HG03064 (cell line): ENCODE data around the gene ASTN2.

Experiments used
- ATAC-seq: cut with Tn5 transposase; IDR thresholded peaks from one replicate; pipeline ENCODE4 v1.9.1; 2021; ENCODE audit warnings: low read depth; ENCODE audit not compliant: unreplicated experiment

The ASTN2 gene

DNA sequence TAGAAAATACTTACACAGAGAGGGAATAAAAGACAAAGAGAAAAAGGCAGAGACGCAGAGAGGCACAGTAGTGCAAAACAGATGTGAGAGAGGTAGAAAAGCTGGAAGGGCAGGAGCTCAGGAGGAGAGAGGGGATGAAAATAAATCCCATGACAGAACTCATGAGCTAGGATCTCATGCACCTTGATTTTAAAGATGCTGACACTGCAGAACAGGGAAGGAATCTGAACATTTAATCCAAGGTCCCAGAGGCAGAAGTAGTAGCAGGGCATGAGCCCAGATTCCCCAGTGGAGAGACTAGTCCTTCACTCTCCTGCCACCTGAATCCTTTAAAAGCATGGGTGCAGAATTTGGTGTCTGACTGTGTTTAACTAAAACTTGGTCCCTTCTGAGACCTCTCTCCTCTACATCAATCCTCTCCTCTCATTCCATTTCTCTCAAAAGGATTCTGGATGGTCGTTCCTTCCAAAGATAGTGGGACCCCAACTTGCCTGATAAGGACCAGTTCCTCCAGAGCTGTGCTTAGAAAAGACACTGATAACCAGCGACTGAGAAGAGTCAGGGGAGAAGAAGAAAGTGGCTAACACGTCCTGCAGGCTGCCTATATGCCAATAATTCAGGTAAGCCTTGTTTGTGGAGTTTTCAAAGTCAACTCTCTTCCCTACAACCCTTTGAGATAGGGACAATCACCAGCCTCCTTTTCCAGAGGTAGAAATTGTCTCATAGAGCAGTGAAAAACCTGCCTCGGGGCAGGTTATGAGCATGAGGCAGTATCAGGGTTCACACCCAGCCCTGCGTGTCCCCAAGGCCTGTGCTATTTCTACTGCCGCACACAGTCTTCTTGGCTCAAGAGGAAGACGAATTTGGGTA lies 931.0 kb downstream of the ASTN2 start:
- ATAC-seq, result no peak

DNA sequence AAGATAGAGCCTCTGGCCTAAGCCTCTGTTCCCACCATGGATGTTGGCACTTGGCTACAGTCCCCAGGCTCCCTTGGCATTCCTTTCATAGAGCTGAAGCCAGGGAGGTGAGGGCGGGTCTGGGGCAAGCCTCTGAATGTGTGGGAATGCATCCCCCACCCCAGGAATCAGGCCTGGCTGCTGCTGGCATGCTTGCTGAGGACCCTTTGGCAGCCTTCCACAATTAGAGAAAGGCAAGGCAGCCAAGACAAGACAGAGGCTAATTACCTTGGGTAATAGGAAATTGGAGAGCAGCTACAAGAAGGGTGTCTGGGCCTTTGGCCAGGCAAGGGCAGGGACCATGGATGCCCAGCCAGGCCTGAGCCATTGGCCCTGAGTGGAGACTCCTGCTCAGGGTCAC lies 932.1 kb downstream of the ASTN2 start:
- no peak for ATAC-seq

DNA sequence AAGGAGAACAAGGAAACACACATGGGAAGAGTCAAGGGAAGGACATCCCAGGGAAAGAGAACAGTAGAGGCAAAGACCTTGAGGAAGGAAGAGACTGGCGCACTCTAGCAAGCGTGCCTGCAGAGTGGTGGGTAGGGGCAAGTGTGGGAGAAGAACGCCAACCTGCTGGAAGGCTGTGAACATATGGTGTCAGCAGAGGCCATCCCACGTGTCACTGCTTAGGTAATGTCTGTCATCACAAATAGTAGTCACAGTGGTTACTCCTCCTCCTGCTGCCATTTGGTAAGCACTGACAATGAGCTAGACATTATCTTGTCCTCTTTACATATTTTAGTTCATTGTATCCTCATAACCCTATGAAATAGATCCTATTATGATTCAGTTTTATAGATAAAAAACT lies 934.2 kb downstream of the ASTN2 start:
- no peak for ATAC-seq

DNA sequence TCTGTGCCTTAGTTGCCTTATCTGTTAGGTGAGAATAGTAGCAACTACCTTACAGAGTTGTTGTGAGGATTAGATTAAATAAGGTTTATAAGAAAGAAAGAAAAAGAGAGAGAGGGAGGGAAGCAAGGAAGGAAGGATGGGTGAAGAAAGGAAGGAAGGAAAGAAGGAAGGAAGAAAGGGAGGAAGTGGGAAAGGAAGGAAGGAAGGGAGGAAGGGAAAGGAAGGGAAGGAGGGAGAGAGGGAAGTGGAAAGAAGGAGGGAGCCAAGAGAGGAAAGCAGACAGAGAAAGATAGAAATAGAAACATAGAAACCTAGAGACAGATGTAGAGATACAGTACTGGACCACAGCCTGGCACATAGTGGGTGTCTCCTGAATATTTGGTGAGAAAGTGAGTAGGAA lies 934.9 kb downstream of the ASTN2 start:
- ATAC-seq, result no peak

DNA sequence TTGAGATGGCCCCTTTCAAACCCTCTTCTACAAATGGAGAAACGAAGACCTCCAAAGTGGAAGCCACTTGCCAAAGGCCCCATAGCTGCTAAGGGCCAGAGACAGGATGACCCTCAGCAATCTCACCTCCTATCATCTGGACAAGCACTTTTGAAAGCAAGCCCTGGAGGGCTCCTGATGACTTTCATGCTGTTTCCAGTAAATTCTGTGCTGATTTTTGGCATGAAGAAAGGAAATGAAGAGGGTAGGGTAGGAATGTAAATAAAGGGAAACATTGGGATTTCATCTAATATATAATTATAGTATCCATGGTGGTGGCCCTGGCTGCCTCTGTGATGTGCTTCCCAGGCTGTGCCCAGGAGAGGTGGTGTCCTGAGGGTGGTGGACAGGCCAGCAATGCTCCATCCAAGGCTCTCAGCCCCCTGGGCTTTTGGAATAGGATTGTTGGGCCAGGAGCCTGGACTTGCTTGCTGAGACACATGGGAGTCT lies 935.8 kb downstream of the ASTN2 start:
- no peak for ATAC-seq

DNA sequence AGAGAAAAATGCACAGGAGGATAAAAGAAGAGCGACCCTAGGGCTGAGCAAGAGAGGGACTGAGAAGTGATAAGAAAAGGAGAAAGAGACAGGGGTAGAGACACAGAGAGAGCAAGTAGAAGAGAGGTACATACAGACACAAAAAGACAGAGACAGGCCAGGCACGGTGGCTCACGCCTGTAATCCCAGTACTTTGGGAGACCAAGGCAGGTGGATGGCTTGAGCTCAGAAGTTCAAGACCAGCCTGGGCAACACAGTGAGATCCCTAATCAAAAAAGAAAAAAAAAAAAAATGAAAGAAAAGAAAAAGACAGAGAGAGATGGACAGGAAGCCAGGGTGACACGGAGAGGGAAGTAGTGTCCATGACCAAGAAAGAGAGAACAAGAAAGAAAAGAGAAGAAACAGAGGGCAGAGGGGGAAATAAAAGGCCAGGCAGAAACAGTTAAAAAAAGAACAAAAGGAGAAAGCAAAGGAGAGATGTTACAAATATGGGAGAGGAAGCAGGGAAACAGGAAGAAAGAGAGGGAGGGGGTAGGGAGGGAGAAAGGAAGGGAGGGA lies 937.2 kb downstream of the ASTN2 start:
- ATAC-seq, result no peak

DNA sequence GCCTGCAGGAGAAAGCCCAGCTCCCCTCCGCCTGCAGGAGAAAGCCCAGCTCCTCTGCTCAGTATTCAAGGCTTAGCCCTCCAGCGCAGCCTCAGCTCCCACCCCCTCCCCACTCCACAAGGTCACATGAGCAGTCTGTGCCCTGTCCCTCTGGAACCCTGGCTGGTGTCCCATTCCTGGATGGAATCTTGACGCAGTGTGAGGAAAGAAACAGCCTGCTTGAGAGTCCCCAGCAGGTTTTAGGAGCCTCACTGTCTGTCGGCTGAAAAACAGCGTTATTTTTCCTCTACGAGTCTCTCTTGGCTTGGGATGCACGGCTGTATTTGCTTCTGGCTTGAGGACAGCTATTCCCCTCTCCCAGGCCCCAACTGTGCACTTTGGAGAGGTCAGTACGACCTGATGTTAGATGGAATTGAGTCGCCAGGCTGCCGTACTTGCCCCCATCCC lies 937.9 kb downstream of the ASTN2 start:
- ATAC-seq, result no peak

DNA sequence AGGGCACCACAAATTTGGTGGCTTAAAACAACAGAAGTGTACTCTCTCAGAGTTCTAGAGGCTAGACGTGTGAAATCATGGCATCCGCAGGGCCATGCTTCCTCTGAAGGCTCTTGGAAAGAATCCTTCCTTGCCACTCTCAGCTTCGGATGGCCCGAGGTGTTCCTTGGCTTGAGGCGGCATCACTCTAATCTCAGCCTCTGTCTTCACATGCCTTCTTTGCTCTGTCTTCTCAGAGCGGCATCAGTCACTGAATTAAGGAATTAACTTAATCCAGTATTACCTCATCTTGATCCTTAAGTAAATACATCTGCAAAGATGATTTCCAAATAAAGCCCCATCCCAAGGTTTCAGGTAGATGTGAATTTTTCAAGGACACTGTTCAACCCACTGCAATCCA lies 938.9 kb downstream of the ASTN2 start:
- no peak for ATAC-seq

DNA sequence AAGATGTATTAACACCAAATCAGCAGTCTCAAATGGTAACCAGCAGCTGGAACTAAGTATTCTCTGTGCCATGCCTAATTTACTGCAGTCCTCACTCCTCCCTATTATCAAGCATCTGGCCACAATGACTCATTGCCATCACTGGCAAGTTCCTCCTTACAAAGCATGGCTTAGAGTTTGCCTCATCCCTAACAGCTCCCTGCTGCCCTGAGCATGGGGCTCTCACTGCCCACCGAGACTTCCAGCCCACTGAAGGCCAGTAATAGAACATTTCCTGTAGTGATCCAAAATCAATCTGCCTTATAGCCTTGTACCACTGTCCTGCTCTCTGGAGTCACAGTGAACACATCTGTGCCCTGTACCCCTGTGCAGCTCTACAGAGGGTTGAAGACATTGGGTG lies 939.7 kb downstream of the ASTN2 start:
- no peak for ATAC-seq

DNA sequence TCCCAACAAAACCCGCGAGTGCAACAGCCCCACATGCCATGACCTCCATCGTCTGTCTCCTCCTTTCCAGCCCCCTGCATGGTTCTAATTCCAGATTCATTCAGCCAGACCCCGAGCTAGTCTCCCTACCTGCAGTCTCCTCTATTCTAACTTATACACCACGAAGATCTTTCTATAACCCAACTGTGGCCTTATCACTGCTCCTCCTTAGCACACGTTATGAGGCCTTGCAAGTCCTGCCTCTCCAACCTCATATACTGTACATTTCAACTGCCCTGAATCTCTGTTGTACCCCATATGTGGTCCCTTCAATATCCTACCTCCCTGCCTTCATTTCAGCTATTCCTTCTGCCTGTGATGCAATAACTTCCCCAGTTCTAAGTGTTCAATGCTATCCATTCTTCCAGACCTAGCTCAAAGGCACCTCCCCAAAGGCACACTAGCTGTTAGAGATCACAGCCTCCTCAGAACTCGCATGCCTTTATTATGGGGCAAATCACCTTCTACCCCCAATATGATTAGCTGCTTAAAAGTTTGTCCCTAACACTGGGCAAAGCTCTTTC lies 942.8 kb downstream of the ASTN2 start:
- no peak for ATAC-seq

DNA sequence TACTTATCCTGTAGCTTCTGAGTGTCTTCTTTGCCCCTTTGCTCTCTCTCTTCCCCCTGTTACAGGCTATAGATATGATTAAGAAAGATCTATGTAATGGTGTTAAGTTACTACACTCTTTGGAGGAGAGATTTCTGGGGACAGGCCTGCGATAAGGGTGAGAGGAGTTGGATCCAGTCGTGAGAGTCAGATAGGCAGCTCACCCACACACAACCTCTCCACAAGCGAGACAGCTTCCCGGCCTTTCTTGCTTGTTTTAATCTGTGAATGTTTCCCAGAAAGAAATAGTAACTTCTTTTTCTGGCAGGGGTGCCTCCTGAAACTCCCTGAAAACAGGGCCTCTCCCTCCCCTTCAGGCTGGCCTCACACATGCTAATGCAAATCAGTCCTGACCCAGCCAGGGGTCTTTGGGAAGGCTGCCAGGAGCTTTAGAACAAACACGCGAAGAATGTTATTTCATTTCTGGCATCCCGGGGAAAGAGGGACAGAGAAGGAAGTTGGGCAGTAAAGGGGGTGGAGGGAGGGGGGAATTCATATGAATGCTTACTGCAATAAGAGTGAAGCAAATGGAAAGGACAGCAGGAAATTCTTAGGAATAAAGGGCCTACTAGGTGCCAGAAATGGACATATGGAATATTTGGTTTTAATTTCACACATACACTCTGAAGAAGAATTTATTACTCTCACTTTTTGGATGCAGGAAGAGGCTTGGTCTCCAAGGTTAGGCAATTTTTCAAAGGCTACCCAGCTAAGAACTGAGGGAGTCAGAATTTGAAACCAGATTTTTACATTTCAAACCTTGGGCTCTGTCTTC lies 943.6 kb downstream of the ASTN2 start:
- ATAC-seq, result no peak

DNA sequence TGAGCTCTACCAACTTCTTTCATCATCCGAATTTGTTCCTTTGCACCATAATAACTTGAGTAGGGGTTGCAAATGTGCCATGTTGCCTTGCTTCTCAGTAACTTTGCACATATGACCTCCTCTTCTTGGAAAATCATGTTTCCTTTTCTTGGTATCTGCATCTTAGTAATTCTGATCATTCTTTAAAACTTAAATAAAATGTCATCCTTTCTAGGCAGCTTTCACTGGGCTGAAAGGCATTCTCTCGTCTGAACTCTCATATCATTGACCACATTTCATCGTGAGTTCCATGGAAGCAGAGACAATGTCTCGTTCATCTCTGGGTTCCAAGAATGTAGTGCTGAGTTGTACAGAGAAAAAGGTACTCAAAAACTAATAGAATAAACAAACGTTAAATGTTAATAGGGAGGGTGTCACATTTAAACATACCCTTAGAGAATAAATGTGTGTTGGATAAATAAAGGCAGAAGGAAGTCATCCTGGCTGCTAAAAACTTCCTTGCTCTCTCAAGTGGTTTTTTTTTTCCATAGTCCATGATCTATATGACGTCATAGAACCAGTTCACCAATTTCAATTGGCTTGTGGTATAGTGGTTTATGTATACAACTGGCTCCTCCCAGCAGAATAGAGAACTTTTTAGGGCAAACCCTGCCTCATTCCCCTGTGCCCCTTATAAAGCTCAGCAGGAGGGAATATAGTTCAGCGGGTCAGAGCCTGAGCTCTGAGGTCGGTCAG lies 945.9 kb downstream of the ASTN2 start:
- no peak for ATAC-seq

DNA sequence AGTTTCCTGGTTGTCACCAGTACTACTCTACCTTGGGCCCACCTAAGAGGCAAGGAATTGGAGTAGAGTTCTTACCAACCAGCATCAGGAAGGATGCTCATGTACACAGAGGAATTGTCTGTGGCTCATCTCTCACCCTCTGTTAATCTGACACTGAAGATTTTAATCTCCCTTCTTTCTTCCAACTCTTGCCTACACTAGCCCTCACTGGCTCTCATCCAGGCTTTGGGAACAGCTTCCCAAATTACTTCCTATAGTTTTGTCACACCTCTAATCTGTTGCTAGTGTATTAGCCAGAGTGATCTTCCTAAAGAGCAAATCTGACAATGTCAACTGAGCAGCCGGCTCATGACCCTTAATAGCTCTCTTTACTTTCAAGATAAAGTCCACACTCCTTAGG lies 946.5 kb downstream of the ASTN2 start:
- no peak for ATAC-seq

DNA sequence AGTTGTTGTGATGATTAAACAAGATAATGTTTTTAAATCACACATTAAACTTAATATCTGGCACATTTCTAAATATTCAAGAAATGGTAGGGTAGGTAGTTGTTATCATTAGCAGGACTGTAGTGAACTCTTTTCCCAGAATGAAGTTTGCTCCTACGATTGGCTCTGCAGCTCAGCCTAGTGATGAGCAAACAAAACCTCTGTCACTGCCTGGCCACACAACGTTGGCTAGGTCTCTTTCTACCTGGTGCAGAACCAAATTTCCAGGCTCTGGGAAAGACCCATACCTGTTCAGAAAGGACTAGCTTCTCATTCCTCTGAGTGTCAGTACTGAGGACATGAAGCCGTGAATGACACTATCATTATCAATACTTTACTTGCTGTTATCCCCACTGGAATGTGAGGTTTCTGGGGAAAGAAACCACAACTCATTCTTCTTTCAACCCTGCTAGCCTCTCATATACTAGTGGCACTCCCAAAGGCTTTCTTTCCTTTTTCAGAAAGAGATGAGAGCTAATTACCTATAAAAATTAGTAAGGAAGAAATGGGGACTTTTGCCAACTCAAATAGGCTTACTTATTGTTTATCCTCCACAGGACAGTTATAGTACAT lies 947.0 kb downstream of the ASTN2 start:
- ATAC-seq, result no peak

DNA sequence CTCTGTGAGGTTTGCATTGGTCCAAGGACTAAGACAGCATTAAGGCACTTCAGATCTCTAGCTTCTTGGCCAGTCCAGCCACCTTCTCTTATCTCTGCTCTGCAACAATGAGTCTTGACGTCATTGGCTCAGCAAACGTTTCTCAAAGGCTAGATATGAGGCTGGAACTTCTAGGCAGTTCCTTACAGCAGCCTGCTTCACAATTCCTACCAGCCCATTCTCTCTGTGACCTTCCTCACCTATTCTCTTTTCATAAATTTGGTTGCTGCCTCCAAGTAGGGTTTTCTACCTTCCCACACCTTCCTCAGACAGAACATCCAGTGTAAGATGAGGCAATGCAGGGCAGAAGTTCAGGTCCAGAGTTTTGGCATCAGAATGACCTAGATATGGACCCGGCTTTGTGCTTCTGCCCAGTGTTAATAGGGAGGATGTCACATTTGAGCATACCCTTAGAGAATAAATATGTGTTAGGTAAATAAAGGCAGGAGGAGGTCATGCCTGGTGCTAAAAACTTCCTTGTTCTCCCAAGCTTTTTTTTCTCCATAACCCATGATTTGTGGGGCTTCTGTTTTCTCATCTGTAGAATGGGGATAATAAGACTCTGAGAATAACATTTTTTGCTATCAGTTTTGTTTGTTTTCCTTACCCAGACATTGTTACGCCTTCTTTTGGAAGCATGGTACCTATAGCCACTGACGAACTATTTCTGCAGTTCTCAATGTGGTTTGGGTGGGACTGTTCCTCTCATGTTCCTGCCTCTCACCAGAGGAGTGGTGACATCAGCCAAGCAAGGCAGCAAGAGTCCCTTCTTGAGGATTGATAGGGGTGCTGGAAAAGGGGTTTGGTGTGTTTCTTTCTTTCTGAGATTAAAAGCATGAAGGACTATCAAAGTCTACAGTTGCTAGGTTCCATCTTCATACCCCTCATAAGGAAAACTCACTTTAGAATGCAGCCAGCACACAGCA lies 948.3 kb downstream of the ASTN2 start:
- no peak for ATAC-seq

DNA sequence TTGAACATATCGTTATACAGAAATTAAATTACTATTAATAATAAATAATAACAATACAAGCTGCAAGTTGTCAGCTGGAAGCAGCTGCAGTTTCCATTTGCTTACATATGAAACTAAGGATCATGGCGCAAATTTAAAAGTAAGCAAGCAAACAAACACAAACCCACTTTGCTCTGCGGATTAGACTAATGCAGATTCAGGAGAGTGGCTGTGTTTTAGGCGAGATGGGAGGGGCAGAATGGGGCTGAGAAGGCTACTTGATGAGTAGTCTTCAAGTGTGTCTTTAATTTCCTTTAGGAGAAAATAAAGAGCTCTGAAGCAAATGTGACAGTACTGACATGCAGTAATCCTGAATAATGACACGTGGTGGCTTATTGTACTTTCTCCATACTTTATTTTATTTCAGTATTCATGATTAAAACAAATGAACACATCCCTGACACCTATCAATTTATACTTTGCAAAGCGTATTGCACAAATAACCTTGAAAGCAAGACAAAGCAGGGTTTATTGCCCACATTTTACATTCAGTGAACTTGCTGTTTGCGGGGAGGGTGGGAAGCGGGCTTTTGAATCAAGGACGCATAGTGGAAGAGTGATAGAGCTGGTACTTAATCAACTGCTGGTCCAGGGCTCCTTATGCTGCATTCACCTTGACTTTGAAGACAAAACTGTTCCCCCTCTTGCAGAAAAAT lies 949.1 kb downstream of the ASTN2 start:
- ATAC-seq, result no peak

DNA sequence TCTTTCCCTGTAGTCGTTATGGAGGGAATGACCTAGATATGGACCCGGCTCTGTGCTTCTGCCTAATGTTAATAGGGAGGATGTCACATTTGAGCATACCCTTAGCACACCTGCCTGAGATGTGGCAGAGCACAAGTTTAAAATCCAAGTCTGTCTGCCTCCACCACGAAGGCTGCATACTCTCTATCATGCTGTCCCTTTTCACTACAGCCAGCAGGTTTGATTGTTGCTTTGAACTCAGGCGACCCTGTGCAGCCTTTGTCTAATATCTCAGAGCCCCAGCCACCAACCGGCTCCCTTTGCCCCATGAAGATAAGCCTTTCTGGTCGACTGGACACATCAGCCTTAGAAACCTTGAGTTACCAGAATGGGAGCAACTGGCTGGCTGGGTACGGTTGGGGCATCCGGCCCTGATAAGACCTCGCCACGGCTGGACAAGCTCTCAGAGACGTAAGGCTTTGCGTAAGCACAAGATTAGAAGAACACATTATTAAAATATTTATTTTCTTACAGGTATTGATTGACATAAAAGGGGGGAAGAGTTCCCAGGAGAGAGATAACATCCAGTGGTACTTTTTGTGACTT lies 949.8 kb downstream of the ASTN2 start:
- no peak for ATAC-seq

DNA sequence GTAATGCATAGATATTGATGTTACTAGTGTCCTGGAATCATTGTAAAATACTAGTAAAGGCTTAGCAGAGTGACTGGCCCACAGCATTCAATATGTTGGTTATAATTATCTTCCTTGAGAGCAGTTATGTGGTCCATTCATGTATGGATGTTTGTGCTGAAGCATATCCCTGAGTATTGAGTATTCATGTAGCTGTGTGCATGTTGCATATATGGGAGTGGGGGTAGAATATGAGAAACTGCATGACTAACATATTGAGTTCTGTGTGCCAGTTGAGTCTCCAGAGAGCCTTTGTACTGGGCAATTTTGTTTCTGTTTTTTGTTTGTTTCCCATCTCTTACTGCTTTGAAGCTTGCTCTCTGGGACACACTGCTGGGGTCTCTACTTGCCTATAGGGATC lies 950.4 kb downstream of the ASTN2 start:
- no peak for ATAC-seq
